HG03469 (cell line): Measurements from ENCODE around the gene SRPK2.
A peak's percentile ranks its signal among the peaks of the same experiment; 100 is the strongest.
"Not testable (repeated sequence)": the region's sequence is repeated elsewhere in the genome, so short reads cannot be mapped to it uniquely, and the experiment has no call there.

Experiments used
- ATAC-seq: cut with Tn5 transposase; IDR thresholded peaks from one replicate; pipeline ENCODE4 v1.9.1; 2021; ENCODE audit warnings: mild to moderate bottlenecking, moderate library complexity, moderate number of reproducible peaks; ENCODE audit not compliant: unreplicated experiment

Gene SRPK2

GRCh38 chr7:105388356-105389087, at the start of gene SRPK2:
Gene SRPK2, minus strand, starts transcription at chr7:105388921.
- ATAC-seq = peak; percentile 36

- no peak for ATAC-seq
These were observed 49.5 kb upstream of the SRPK2 start for GRCh38 chr7:105438254-105438653.

GRCh38 chr7:105437356-105437755, 48.6 kb upstream of the SRPK2 start:
- ATAC-seq = not testable (repeated sequence)

- no peak for ATAC-seq
These were observed 41.3 kb upstream of the SRPK2 start for GRCh38 chr7:105429746-105430612.

- ATAC-seq = no peak
These were observed 38.0 kb upstream of the SRPK2 start for GRCh38 chr7:105426606-105427146.

- ATAC-seq = no peak
These were observed 35.3 kb upstream of the SRPK2 start for GRCh38 chr7:105423987-105424386.

GRCh38 chr7:105413887-105414437, 25.2 kb upstream of the SRPK2 start:
- no peak for ATAC-seq

GRCh38 chr7:105410774-105411173, 22.1 kb upstream of the SRPK2 start:
- not testable (repeated sequence) for ATAC-seq

- not testable (repeated sequence) for ATAC-seq
These were observed 21.1 kb upstream of the SRPK2 start for GRCh38 chr7:105409775-105410174.

- ATAC-seq = no peak
These were observed 20.2 kb upstream of the SRPK2 start for GRCh38 chr7:105408791-105409410.

GRCh38 chr7:105403128-105403527, 14.4 kb upstream of the SRPK2 start:
- ATAC-seq = no peak

GRCh38 chr7:105402221-105403095, 13.7 kb upstream of the SRPK2 start:
- no peak for ATAC-seq

GRCh38 chr7:105399043-105399725, 10.5 kb upstream of the SRPK2 start:
- no peak for ATAC-seq

GRCh38 chr7:105396566-105396965, 7.8 kb upstream of the SRPK2 start:
- no peak for ATAC-seq

GRCh38 chr7:105391429-105391828, 2.7 kb upstream of the SRPK2 start:
- ATAC-seq = no peak

GRCh38 chr7:105389889-105390288, 1.2 kb upstream of the SRPK2 start:
- no peak for ATAC-seq

- peak; percentile 17 for ATAC-seq
These were observed 448 bp upstream of the SRPK2 start for GRCh38 chr7:105389088-105389650.

GRCh38 chr7:105387508-105388355, 989 bp downstream of the SRPK2 start:
- ATAC-seq = peak; percentile 16
